ENCODE results near the gene TMEM182.

DNA sequence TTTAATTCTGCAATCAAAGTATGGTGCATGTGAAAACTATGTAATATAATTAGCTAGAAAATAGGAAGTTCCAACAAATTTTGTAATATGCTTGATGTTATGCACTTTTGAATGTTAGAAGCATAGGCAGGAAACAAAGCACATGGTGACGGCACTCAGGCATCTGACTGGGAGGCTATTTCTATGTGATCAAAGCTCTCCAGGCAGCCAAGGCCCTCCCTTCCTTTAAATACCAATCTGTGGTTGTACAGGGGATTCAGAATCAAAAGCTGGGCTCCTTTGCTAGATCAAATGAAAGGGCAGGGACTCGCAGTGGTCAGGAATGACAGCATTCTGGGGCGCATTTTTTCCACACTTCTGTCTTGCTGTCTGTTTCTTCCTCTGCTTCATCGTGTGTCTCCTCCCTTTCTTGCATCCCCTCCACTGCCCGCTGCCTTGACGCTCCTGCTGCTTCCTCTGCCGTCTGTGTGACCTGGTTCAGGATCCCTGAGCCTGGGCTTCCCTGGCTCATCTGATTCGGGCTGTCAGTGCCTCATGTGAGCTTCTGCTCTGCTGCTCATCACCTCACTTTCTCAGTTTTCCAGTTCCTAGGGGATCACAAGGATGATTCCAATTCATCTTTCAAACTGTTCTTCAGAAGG, 30.9 kb downstream of the TMEM182 start:
- TF ChIP-seq, protein P1, sequence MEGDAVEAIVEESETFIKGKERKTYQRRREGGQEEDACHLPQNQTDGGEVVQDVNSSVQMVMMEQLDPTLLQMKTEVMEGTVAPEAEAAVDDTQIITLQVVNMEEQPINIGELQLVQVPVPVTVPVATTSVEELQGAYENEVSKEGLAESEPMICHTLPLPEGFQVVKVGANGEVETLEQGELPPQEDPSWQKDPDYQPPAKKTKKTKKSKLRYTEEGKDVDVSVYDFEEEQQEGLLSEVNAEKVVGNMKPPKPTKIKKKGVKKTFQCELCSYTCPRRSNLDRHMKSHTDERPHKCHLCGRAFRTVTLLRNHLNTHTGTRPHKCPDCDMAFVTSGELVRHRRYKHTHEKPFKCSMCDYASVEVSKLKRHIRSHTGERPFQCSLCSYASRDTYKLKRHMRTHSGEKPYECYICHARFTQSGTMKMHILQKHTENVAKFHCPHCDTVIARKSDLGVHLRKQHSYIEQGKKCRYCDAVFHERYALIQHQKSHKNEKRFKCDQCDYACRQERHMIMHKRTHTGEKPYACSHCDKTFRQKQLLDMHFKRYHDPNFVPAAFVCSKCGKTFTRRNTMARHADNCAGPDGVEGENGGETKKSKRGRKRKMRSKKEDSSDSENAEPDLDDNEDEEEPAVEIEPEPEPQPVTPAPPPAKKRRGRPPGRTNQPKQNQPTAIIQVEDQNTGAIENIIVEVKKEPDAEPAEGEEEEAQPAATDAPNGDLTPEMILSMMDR (IDR thresholded peaks at IDR 0.05; ENCODE audit: insufficient read depth, low read depth, low read length) = no peak
- TF ChIP-seq EZH2 (IDR thresholded peaks at IDR 0.05; ENCODE audit: insufficient read depth, low read length) = no peak

Data from astrocyte (in vitro differentiated cells and primary cell).